Peyer's patch (tissue), 4 donors: ENCODE data around the gene CDK13.

Source experiments
- POLR2A ChIP-seq, 2 donors: fragments of 450-650 bp; IDR thresholded peaks; one replicate each; pipeline ENCODE4 v1.5.1; 2017; ENCODE audit warnings: antibody characterized with exemption in 2 of 2, mild to moderate bottlenecking in 2 of 2, moderate library complexity in 2 of 2
- TF ChIP-seq, protein P1 (sequence below), 6 experiments: fragments of 450-650 bp in 4 of 6; fragments of 200-600 bp in 2 of 6; sonication (generic) in 1 of 6; IDR thresholded peaks; one replicate each; pipeline ENCODE4 v1.5.1; 2017 to 2019; ENCODE audit warnings: antibody characterized with exemption in 6 of 6, mild to moderate bottlenecking in 3 of 6, moderate library complexity in 1 of 6

DNA sequence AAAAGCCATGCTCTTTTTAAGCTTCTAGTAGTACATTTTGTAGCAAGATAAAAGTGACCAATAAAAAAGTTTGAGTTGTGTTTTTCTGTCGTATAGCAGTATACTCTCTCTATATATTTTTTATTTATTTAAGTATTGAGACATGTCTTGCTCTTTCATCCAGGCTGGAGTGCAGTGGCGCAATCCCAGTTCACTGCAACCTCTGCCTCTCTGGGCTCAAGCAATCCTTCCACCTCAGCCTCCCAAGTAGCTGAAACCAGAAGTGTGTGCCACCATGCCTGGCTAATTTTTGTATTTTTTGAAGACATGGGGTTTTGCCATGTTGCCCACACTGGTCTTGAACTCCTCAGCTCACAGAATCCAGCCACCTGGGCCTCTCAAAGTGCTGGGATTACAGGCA is 187.5 kb downstream of the CDK13 start:
- TF ChIP-seq, protein P1, sequence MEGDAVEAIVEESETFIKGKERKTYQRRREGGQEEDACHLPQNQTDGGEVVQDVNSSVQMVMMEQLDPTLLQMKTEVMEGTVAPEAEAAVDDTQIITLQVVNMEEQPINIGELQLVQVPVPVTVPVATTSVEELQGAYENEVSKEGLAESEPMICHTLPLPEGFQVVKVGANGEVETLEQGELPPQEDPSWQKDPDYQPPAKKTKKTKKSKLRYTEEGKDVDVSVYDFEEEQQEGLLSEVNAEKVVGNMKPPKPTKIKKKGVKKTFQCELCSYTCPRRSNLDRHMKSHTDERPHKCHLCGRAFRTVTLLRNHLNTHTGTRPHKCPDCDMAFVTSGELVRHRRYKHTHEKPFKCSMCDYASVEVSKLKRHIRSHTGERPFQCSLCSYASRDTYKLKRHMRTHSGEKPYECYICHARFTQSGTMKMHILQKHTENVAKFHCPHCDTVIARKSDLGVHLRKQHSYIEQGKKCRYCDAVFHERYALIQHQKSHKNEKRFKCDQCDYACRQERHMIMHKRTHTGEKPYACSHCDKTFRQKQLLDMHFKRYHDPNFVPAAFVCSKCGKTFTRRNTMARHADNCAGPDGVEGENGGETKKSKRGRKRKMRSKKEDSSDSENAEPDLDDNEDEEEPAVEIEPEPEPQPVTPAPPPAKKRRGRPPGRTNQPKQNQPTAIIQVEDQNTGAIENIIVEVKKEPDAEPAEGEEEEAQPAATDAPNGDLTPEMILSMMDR (IDR thresholded peaks at IDR 0.05), result no peak
- no peak for TF ChIP-seq POLR2A (IDR thresholded peaks at IDR 0.05)
